ENCODE data around the gene FAT3. TPM values are rescaled to one million over a fixed set of nuclear protein-coding genes. Genes with fewer than 3 reads are reported as not detected.

FAT3 gene
- total and polyA plus RNA-seq, 2 of the 13 experiments (the other 11 are each of a cell fraction or from before 2014, with no cell fraction given): not detected

DNA sequence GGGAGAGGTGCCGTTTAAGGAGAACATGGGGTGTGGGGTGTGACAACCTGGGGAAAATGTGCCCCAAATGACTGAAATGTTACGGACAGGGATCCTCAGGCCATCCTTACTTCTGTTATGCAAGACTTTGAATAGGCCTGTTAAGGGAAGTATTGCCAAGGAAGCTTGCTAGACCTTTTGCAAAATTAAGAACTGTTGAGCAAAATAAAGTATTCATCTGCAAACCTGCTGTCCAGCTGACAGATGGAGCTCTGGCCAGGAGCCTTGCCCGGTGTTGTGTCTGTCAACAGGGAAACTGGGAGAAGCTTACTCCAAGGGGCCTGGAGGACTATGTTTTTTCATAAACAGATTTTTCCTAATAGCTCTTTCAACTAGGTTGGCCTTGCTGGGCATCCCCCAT is 48.0 kb downstream of the FAT3 start:
- TF ChIP-seq ZMAT3 (CRISPR knock-in tag; conservative IDR thresholded peaks at IDR 0.05) (no peak), ZNF879 (CRISPR knock-in tag; IDR thresholded peaks at IDR 0.05) (no peak), TMF1 (CRISPR knock-in tag; IDR thresholded peaks at IDR 0.05; ENCODE audit: low read depth) (no peak), BRCA1 (CRISPR knock-in tag; IDR thresholded peaks at IDR 0.05) (no peak), MTA1 (CRISPR knock-in tag; IDR thresholded peaks at IDR 0.05; ENCODE audit: borderline replicate concordance) (no peak), SRY (CRISPR knock-in tag; IDR thresholded peaks at IDR 0.05) (no peak), HNRNPUL1 (IDR thresholded peaks at IDR 0.05; ENCODE audit: low read depth, low read length) (no peak), CBX5 (CRISPR knock-in tag; IDR thresholded peaks at IDR 0.05; ENCODE audit: borderline replicate concordance) (no peak), ZSCAN30 (CRISPR knock-in tag; IDR thresholded peaks at IDR 0.05) (no peak), TEAD2 (CRISPR knock-in tag; IDR thresholded peaks at IDR 0.05) (no peak), FOXO1 (CRISPR knock-in tag; IDR thresholded peaks at IDR 0.05) (no peak), ZNF460 (CRISPR knock-in tag; IDR thresholded peaks at IDR 0.05; ENCODE audit: borderline replicate concordance) (no peak)
- TF ChIP-seq, protein P1, sequence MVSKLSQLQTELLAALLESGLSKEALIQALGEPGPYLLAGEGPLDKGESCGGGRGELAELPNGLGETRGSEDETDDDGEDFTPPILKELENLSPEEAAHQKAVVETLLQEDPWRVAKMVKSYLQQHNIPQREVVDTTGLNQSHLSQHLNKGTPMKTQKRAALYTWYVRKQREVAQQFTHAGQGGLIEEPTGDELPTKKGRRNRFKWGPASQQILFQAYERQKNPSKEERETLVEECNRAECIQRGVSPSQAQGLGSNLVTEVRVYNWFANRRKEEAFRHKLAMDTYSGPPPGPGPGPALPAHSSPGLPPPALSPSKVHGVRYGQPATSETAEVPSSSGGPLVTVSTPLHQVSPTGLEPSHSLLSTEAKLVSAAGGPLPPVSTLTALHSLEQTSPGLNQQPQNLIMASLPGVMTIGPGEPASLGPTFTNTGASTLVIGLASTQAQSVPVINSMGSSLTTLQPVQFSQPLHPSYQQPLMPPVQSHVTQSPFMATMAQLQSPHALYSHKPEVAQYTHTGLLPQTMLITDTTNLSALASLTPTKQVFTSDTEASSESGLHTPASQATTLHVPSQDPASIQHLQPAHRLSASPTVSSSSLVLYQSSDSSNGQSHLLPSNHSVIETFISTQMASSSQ (IDR thresholded peaks at IDR 0.05; ENCODE audit: low read depth): no peak
- TF ChIP-seq, protein P1 (CRISPR knock-in tag; IDR thresholded peaks at IDR 0.05; ENCODE audit: borderline replicate concordance): no peak
- TF ChIP-seq, protein P2, sequence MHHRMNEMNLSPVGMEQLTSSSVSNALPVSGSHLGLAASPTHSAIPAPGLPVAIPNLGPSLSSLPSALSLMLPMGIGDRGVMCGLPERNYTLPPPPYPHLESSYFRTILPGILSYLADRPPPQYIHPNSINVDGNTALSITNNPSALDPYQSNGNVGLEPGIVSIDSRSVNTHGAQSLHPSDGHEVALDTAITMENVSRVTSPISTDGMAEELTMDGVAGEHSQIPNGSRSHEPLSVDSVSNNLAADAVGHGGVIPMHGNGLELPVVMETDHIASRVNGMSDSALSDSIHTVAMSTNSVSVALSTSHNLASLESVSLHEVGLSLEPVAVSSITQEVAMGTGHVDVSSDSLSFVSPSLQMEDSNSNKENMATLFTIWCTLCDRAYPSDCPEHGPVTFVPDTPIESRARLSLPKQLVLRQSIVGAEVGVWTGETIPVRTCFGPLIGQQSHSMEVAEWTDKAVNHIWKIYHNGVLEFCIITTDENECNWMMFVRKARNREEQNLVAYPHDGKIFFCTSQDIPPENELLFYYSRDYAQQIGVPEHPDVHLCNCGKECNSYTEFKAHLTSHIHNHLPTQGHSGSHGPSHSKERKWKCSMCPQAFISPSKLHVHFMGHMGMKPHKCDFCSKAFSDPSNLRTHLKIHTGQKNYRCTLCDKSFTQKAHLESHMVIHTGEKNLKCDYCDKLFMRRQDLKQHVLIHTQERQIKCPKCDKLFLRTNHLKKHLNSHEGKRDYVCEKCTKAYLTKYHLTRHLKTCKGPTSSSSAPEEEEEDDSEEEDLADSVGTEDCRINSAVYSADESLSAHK (CRISPR knock-in tag; IDR thresholded peaks at IDR 0.05; ENCODE audit: borderline replicate concordance): no peak
- TF ChIP-seq, protein P3, sequence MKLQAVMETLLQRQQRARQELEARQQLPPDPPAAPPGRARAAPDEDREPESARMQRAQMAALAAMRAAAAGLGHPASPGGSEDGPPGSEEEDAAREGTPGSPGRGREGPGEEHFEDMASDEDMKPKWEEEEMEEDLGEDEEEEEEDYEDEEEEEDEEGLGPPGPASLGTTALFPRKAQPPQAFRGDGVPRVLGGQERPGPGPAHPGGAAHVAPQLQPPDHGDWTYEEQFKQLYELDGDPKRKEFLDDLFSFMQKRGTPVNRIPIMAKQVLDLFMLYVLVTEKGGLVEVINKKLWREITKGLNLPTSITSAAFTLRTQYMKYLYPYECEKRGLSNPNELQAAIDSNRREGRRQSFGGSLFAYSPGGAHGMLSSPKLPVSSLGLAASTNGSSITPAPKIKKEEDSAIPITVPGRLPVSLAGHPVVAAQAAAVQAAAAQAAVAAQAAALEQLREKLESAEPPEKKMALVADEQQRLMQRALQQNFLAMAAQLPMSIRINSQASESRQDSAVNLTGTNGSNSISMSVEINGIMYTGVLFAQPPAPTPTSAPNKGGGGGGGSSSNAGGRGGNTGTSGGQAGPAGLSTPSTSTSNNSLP (IDR thresholded peaks at IDR 0.05; ENCODE audit: low read depth, low read length): no peak
- Histone ChIP-seq H3K36me3 (replicated peaks in 1 of 2; ENCODE audit: control insufficient read depth in 1 of 2, insufficient read depth in 2 of 2, low read length in 2 of 2) (no peaks in the 10 kb centered on the region), H3K27me3 (ENCODE audit: control insufficient read depth in 1 of 2, insufficient read depth in 2 of 2, low read length in 2 of 2) (no peaks in the 10 kb centered on the region), H2AFZ (ENCODE audit: low read length) (no peak overlapping the region), H3K4me3 (replicated peaks in 1 of 3; ENCODE audit: insufficient read depth in 1 of 3, low read depth in 2 of 3, low read length in 3 of 3) (no peak overlapping the region), H3K79me2 (ENCODE audit: insufficient read depth, low read length) (no peaks in the 10 kb centered on the region), H3K4me1 (ENCODE audit: insufficient read depth, low read length) (no peaks in the 10 kb centered on the region), H3K9ac (ENCODE audit: insufficient read depth, low read depth, low read length) (no peak overlapping the region), H3K9me3 (ENCODE audit: low read length) (no peaks in the 10 kb centered on the region), H4K20me1 (ENCODE audit: insufficient read depth, low read length) (no peaks in the 10 kb centered on the region), H3K4me2 (ENCODE audit: low read depth, low read length) (no peak overlapping the region), H3K27ac (ENCODE audit: extremely low read length, insufficient read depth, low read length) (no peak overlapping the region)
- intact Hi-C loops (cut with micrococcal nuclease; ENCODE audit: unreplicated experiment): no loop called here
- ChIA-PET POLR2A (no interaction called here), CTCF (ENCODE audit: low intra/inter-chr PET ratio, low total read pairs) (no interaction called here)
- WGBS (ENCODE audit: low lambda C conversion rate): 30% methylated on average over 3 of the region's 3 CpGs
- DNase-seq (ENCODE audit: low spot score) (no peak), ATAC-seq (no peak), FAIRE-seq (no peak)
- in situ Hi-C loops (cut with HindIII; ENCODE audit: extremely low pct_ligation_motif_present, low pct_unique_long_range_greater_than_20kb): no loop called here
- no TSS peak for BruUV-seq (replicated peaks)
